ENCODE data around the gene CCDC146.
"Not testable (repeated sequence)": the region's sequence is repeated elsewhere in the genome, so short reads cannot be mapped to it uniquely, and the experiment has no call there.

The CCDC146 gene, protein sequence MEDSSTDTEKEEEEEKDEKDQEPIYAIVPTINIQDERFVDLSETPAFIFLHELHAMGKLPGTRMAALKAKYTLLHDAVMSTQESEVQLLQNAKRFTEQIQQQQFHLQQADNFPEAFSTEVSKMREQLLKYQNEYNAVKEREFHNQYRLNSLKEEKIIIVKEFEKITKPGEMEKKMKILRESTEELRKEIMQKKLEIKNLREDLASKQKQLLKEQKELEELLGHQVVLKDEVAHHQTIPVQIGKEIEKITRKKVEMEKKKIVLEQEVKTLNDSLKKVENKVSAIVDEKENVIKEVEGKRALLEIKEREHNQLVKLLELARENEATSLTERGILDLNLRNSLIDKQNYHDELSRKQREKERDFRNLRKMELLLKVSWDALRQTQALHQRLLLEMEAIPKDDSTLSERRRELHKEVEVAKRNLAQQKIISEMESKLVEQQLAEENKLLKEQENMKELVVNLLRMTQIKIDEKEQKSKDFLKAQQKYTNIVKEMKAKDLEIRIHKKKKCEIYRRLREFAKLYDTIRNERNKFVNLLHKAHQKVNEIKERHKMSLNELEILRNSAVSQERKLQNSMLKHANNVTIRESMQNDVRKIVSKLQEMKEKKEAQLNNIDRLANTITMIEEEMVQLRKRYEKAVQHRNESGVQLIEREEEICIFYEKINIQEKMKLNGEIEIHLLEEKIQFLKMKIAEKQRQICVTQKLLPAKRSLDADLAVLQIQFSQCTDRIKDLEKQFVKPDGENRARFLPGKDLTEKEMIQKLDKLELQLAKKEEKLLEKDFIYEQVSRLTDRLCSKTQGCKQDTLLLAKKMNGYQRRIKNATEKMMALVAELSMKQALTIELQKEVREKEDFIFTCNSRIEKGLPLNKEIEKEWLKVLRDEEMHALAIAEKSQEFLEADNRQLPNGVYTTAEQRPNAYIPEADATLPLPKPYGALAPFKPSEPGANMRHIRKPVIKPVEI

DNA sequence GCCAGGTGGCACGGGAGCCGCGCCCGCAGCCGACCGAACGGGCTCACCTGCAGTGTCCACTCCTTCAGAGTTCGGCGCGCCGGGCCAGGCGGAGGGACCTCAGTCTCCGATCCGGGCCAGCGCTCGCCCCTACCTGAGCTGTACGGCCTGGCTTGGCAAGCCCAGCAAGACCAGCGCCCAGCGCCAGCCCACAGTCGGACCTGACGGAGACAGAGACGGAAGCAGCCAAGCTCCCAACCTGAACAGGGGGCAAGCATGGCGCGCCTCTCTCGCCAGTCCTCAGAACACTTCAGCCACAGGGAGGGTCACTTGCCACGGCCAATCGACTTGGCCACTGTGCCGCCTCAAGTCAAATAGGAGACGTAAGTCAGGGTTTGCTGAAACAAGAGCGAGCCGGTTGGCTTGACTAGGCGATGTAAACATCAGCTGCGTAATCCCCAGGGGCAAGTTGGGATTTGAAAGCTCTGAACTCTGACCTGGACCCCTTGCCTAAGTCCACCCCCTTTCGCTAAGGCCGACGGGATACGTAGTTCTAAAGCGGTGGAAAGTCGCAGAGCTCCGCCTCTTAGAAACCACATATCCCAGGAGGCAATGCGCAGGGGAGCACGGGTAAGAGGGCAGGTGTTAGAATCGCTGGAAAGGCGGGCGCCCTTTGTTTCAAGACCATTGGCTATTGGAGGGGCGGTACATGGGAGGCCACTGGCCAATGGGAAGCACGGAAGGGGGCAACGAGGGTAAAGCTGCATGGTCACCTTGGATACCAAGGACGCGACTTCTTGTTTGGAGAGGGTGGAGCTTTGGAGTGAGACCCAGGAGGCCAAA lies at the start of gene CCDC146:
TSS of gene CCDC146 (plus strand) at position 756 of the 822 bp plus-strand sequence. CDS start 45,054 bp downstream, outside the sequence.
- DNase-seq, result peak; percentile 98

- DNase-seq, result not testable (repeated sequence)
Measured at GRCh38 chr7:77074786-77075396, 47.5 kb upstream of the CCDC146 start.

- DNase-seq, result not testable (repeated sequence)
Measured at GRCh38 chr7:77077060-77077459, 45.4 kb upstream of the CCDC146 start.

DNA sequence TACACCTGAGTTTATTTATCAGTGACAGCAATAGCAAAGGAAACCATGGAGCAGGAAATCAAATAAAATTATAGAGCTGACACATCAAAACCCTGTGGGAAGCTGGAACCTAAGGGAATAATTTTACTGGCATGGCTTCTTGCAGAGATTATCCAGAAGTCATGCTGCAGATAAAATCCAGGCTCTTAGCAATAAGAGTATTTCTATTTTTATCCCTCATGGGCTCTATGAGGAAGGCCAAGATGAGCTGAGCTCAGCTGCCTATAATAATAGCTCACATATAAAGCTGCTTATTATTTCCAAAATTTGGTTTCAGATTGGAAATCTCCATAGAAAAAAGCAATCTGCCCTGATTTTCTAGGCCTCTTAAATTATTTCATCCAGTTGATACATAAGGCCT lies 43.3 kb upstream of the CCDC146 start:
- not testable (repeated sequence) for DNase-seq

DNA sequence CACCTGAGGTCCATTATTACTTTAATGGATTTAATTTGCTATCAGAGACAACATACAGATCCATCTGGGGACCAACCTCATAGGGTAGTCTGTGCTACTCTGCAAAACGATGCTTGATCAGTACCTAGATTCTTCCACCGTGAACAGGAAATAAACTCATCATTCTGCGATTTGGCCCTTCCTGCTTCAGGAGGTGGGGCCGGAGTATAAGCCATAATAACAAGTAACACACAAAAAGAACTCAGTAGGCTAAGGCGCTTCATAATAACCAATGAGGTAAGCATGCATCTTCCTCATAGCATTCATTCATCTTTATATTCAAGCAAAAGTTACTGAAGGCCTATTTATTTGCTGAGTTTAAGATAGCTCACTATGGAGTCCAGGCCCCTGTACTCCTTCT lies 42.8 kb upstream of the CCDC146 start:
- DNase-seq, result not testable (repeated sequence)

DNA sequence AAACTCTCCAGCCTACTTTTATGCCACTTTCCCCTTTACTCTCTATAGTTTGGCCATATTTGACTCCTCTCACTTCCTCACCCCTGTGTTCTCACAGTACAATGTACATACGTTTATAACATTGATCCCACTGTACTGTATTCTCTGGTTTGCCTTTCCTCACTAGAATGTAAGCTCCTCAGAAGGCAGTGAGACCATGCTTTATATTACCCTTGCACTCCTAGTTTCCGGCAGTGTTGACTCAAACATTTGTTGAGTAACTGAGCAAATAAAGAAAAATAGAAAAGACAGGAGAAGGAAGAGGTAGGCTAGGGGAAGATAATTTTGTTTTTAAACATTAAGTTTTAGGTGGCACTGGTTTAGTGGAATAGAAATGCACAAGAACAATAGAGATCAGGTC lies 42.2 kb upstream of the CCDC146 start:
- DNase-seq, result not testable (repeated sequence)

GRCh38 chr7:77082192-77082591 lies 40.2 kb upstream of the CCDC146 start:
- not testable (repeated sequence) for DNase-seq

GRCh38 chr7:77092301-77092700 lies 30.1 kb upstream of the CCDC146 start:
- not testable (repeated sequence) for DNase-seq

- not testable (repeated sequence) for DNase-seq
Measured at GRCh38 chr7:77100501-77100900, 21.9 kb upstream of the CCDC146 start.

GRCh38 chr7:77101187-77101586 lies 21.2 kb upstream of the CCDC146 start:
- DNase-seq, result not testable (repeated sequence)

- DNase-seq, result not testable (repeated sequence)
Measured at GRCh38 chr7:77102671-77103070, 19.7 kb upstream of the CCDC146 start.

GRCh38 chr7:77105904-77106303 lies 16.5 kb upstream of the CCDC146 start:
- not testable (repeated sequence) for DNase-seq

- DNase-seq, result not testable (repeated sequence)
Measured at GRCh38 chr7:77107659-77108058, 14.8 kb upstream of the CCDC146 start.

GRCh38 chr7:77108362-77108761 lies 14.1 kb upstream of the CCDC146 start:
- DNase-seq, result not testable (repeated sequence)

GRCh38 chr7:77112719-77113306 lies 9.6 kb upstream of the CCDC146 start:
- DNase-seq, result peak; percentile 13

- DNase-seq, result not testable (repeated sequence)
Measured at GRCh38 chr7:77125486-77125885, 3.1 kb downstream of the CCDC146 start.

DNA sequence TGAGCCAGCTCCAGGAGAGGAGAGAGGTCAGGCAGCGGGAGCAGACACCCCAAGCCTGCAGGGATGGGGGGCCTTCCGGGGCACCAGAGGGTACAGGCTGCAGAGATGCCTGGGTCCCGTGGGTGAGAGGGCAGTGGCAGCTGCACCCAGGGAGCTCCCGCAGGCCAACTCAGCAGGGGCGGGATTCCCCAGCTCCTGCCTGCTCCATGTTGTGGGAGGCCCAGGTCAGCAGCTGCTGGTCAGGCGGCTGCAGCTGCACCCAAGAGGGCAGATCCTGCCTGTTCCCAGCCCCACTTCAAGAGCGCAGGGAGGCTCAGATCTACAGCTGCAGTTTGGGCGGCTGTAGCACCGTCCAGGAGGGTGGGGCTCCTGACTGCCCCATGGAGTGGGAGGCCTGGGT lies 4.6 kb downstream of the CCDC146 start:
- DNase-seq, result not testable (repeated sequence)

- DNase-seq, result not testable (repeated sequence)
Measured at GRCh38 chr7:77128582-77129410, 6.4 kb downstream of the CCDC146 start.

- not testable (repeated sequence) for DNase-seq
Measured at GRCh38 chr7:77131781-77132180, 9.4 kb downstream of the CCDC146 start.

DNA sequence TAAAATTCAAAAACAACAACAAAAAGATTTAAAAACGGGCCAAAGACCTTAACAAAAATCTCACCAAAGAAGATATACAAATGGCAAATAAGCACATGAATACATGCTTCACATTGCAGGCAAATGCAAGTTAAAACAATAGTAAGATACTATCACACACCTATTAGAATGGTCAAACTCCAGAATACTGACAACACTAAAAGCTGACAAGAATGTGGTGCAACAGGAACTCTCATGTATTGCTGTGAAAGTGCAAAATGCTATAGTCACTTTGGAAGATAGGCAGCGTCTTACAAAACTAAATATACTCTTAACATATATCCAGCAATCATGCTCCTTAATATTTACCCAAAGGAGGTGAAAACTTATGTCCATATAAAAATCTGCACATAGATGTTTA lies 16.3 kb downstream of the CCDC146 start:
- not testable (repeated sequence) for DNase-seq

DNA sequence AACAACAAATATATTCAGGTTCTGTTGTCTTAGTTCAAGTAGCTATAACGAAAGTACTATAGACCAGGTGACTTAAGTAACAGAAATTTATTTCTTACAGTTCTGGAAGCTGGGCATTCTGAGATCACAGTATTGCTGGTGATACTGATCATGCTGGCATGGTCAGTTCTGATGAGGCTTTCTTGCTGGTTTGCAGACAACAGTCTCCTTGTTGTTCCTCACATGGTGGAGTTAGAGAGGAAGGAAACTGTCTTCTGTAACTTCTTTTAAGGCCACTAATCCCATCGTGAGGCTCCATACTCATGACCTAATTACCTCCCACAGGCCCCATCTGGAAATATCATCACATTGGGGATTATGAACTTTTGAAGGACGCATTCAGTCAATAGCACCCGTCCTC lies 17.9 kb downstream of the CCDC146 start:
- not testable (repeated sequence) for DNase-seq
